Measurements from ENCODE around the gene POLR2C.

Gene POLR2C

GRCh38 chr16:57502048-57502775, 39.7 kb downstream of the POLR2C start:
- DNase-seq (ENCODE audit: low spot score) = no peak

- no peak for DNase-seq (ENCODE audit: low spot score)
These were observed 40.9 kb downstream of the POLR2C start for GRCh38 chr16:57503366-57503765.

- DNase-seq (ENCODE audit: low spot score) = no peak
These were observed 41.5 kb downstream of the POLR2C start for GRCh38 chr16:57504001-57504400.

GRCh38 chr16:57504491-57504890, 42.0 kb downstream of the POLR2C start:
- no peak for DNase-seq (ENCODE audit: low spot score)

- DNase-seq (ENCODE audit: low spot score) = no peak
These were observed 42.7 kb downstream of the POLR2C start for GRCh38 chr16:57505169-57505568.

- DNase-seq (ENCODE audit: low spot score) = peak; percentile 81
These were observed 44.9 kb downstream of the POLR2C start for GRCh38 chr16:57507136-57508034.

GRCh38 chr16:57508035-57508425, 45.6 kb downstream of the POLR2C start:
- peak; percentile 77 for DNase-seq (ENCODE audit: low spot score)

- DNase-seq (ENCODE audit: low spot score) = peak; percentile 73
These were observed 46.9 kb downstream of the POLR2C start for GRCh38 chr16:57509231-57509923.

- DNase-seq (ENCODE audit: low spot score) = peak; percentile 99
These were observed 47.8 kb downstream of the POLR2C start for GRCh38 chr16:57510016-57510871.

- no peak for DNase-seq (ENCODE audit: low spot score)
These were observed 50.0 kb downstream of the POLR2C start for GRCh38 chr16:57512296-57513001.

GRCh38 chr16:57513371-57514102, 51.1 kb downstream of the POLR2C start:
- DNase-seq (ENCODE audit: low spot score) = no peak

- no peak for DNase-seq (ENCODE audit: low spot score)
These were observed 51.9 kb downstream of the POLR2C start for GRCh38 chr16:57514371-57514770.

GRCh38 chr16:57514791-57515600, 52.5 kb downstream of the POLR2C start:
- no peak for DNase-seq (ENCODE audit: low spot score)

GRCh38 chr16:57516176-57516725, 53.8 kb downstream of the POLR2C start:
- no peak for DNase-seq (ENCODE audit: low spot score)

GRCh38 chr16:57516773-57517172, 54.3 kb downstream of the POLR2C start:
- DNase-seq (ENCODE audit: low spot score) = no peak

- DNase-seq (ENCODE audit: low spot score) = no peak
These were observed 55.2 kb downstream of the POLR2C start for GRCh38 chr16:57517397-57518367.

- DNase-seq (ENCODE audit: low spot score) = no peak
These were observed 56.0 kb downstream of the POLR2C start for GRCh38 chr16:57518520-57518919.
